H1 (cell line): ENCODE data around the gene SLFN12. TPM values are rescaled to one million over a fixed set of nuclear protein-coding genes. Genes with fewer than 3 reads are reported as not detected.

Source experiments
- CTCF ChIA-PET: fragments of 300-600 bp; sonication (Branson Sonifier 250); formaldehyde crosslinking; loops from one replicate; lab custom pipeline; 2021; ENCODE audit not compliant: partially characterized antibody; lab: Charles Lee
- POLR2A ChIA-PET: fragments of 300-600 bp; sonication (Branson Sonifier 250); formaldehyde crosslinking; loops from one replicate; lab custom pipeline; 2021; ENCODE audit warnings: inconsistent platforms; ENCODE audit not compliant: partially characterized antibody; lab: Charles Lee
- DNase-seq, 2 experiments: peaks; one replicate each; pipeline versions ENCODE4 v3.0.0 to v3.0.0-alpha.2; 2010 to 2022; ENCODE audit warnings: low spot score in 2 of 2, low read depth in 1 of 2, mixed read lengths in 1 of 2
- FAIRE-seq: peaks from 2 replicates; lab custom pipeline; 2011; peaks lifted over from hg19 to GRCh38; lab: Jason Lieb, UNC
- H2AFZ ChIP-seq: 2 replicates; pipeline ENCODE4 v1.8.1; 2012; ENCODE audit warnings: low read length, inconsistent platforms
- H2AK5ac ChIP-seq: 2 replicates; pipeline ENCODE4 v1.6.1; 2013; ENCODE audit warnings: low read depth, low read length
- H2BK120ac ChIP-seq: replicated peaks from 2 replicates; pipeline ENCODE3; 2013; ENCODE audit warnings: low read depth, low read length, inconsistent platforms
- H2BK12ac ChIP-seq: 2 replicates; pipeline ENCODE4 v1.6.1; 2013; ENCODE audit warnings: low read depth, low read length
- H2BK15ac ChIP-seq: 2 replicates; pipeline ENCODE4 v1.6.1; 2013; ENCODE audit warnings: low read length
- H2BK20ac ChIP-seq: 2 replicates; pipeline ENCODE4 v1.6.1; 2013; ENCODE audit warnings: low read length
- H2BK5ac ChIP-seq: 2 replicates; pipeline ENCODE4 v1.6.1; 2013; ENCODE audit warnings: low read depth, low read length
- H3K14ac ChIP-seq: 2 replicates; pipeline ENCODE4 v1.6.1; 2013; ENCODE audit warnings: inconsistent platforms; ENCODE audit not compliant: insufficient read length
- H3K18ac ChIP-seq: 2 replicates; pipeline ENCODE4 v1.6.1; 2013; ENCODE audit warnings: low read length; ENCODE audit errors: extremely low read depth
- H3K23ac ChIP-seq: 2 replicates; pipeline ENCODE4 v1.6.1; 2013; ENCODE audit warnings: inconsistent platforms; ENCODE audit not compliant: insufficient read length
- H3K23me2 ChIP-seq: 2 replicates; pipeline ENCODE4 v1.6.1; 2013; ENCODE audit warnings: low read depth, low read length
- H3K27ac ChIP-seq: 2 replicates; pipeline ENCODE4 v1.6.1; 2011; ENCODE audit warnings: low read depth, low read length, inconsistent platforms
- H3K27me3 ChIP-seq, 4 experiments: replicated peaks in 1 of 4; 1 replicate in 1 of 4; 2 replicates in 3 of 4; pipeline versions ENCODE4 v1.6.1 to v1.8.1; 2011 to 2013; ENCODE audit warnings: low read length in 3 of 4, mild to moderate bottlenecking in 3 of 4, inconsistent platforms in 2 of 4, mixed read lengths in 2 of 4, moderate library complexity in 1 of 4; ENCODE audit not compliant: control insufficient read depth in 3 of 4, insufficient read depth in 3 of 4; ENCODE audit errors: extremely low read depth in 1 of 4
- H3K36me3 ChIP-seq, 4 experiments: 2 replicates each; pipeline versions ENCODE4 v1.6.1 to v1.8.1; 2011 to 2013; ENCODE audit warnings: mild to moderate bottlenecking in 4 of 4, low read length in 3 of 4, moderate library complexity in 2 of 4, control low read depth in 1 of 4, inconsistent platforms in 1 of 4; ENCODE audit not compliant: insufficient read depth in 4 of 4, control insufficient read depth in 2 of 4
- H3K4ac ChIP-seq: replicated peaks from 2 replicates; pipeline ENCODE3; 2013; ENCODE audit warnings: low read length, low read depth, mixed read lengths, inconsistent platforms; ENCODE audit not compliant: insufficient read length
- H3K4me1 ChIP-seq, 4 experiments: replicated peaks in 1 of 4; 1 replicate in 1 of 4; 2 replicates in 3 of 4; pipeline versions ENCODE4 v1.6.1 to v1.8.1; 2011 to 2013; ENCODE audit warnings: low read length in 3 of 4, inconsistent platforms in 2 of 4, mixed read lengths in 1 of 4; ENCODE audit not compliant: insufficient read depth in 4 of 4, control insufficient read depth in 3 of 4
- H3K4me2 ChIP-seq, 2 experiments: 2 replicates each; pipeline versions ENCODE4 v1.6.1 to v1.8.1; 2011 to 2013; ENCODE audit warnings: low read depth in 2 of 2, low read length in 2 of 2, control low read depth in 1 of 2, inconsistent platforms in 1 of 2, mild to moderate bottlenecking in 1 of 2; ENCODE audit not compliant: insufficient read depth in 1 of 2
- H3K4me3 ChIP-seq, 4 experiments: fragments of 200-600, 300-600 bp in 1 of 4; sonication (generic), shearing (Covaris generic), sonication (Bioruptor Twin) in 1 of 4; 2 replicates each; pipeline versions ENCODE4 v1.5.1 to v1.8.1; 2011 to 2016; ENCODE audit warnings: low read length in 4 of 4, low read depth in 3 of 4, control low read depth in 2 of 4, inconsistent platforms in 2 of 4, mild to moderate bottlenecking in 2 of 4, mixed read lengths in 1 of 4, moderate library complexity in 1 of 4; ENCODE audit not compliant: insufficient read depth in 2 of 4; ENCODE audit errors: extremely low read depth in 1 of 4
- H3K56ac ChIP-seq: replicated peaks from 2 replicates; pipeline ENCODE3; 2013; ENCODE audit warnings: low read depth, mild to moderate bottlenecking, mixed read lengths, low read length, inconsistent platforms; ENCODE audit not compliant: insufficient read length
- H3K79me1 ChIP-seq: 2 replicates; pipeline ENCODE4 v1.6.1; 2013; ENCODE audit warnings: low read depth, low read length, control low read depth
- H3K79me2 ChIP-seq, 2 experiments: 2 replicates each; pipeline versions ENCODE4 v1.6.1 to v1.8.1; 2012 to 2013; ENCODE audit warnings: low read length in 2 of 2, mild to moderate bottlenecking in 2 of 2, inconsistent platforms in 1 of 2; ENCODE audit not compliant: insufficient read depth in 2 of 2, control insufficient read depth in 1 of 2
- H3K9ac ChIP-seq, 4 experiments: replicated peaks in 1 of 4; 1 replicate in 1 of 4; 2 replicates in 3 of 4; pipeline versions ENCODE4 v1.6.1 to v1.8.1; 2011 to 2013; ENCODE audit warnings: low read depth in 3 of 4, low read length in 3 of 4, control low read depth in 2 of 4, mild to moderate bottlenecking in 2 of 4, moderate library complexity in 2 of 4, inconsistent platforms in 1 of 4; ENCODE audit errors: extremely low read depth in 1 of 4
- H3K9me3 ChIP-seq, 2 experiments: 2 replicates each; pipeline versions ENCODE4 v1.6.1 to v1.8.1; 2012 to 2013; ENCODE audit warnings: mild to moderate bottlenecking in 2 of 2, moderate library complexity in 2 of 2, control low read depth in 1 of 2, inconsistent platforms in 1 of 2, low read depth in 1 of 2, low read length in 1 of 2, mixed read lengths in 1 of 2; ENCODE audit not compliant: insufficient read depth in 2 of 2
- H4K20me1 ChIP-seq, 2 experiments: replicated peaks in 1 of 2; 2 replicates each; pipeline versions ENCODE3 to v1.8.1; 2011 to 2013; ENCODE audit warnings: inconsistent platforms in 2 of 2, low read length in 2 of 2, mild to moderate bottlenecking in 1 of 2; ENCODE audit not compliant: insufficient read depth in 2 of 2, control insufficient read depth in 1 of 2
- H4K5ac ChIP-seq: 2 replicates; pipeline ENCODE4 v1.6.1; 2013; ENCODE audit warnings: low read length, low read depth, mixed read lengths, inconsistent platforms; ENCODE audit not compliant: insufficient read length
- H4K8ac ChIP-seq: 2 replicates; pipeline ENCODE4 v1.8.0; 2013; ENCODE audit warnings: mild to moderate bottlenecking, moderate library complexity, low read length, inconsistent platforms; ENCODE audit not compliant: insufficient read depth; ENCODE audit errors: extremely low read depth
- H4K91ac ChIP-seq: replicated peaks from 2 replicates; pipeline ENCODE3; 2013; ENCODE audit warnings: low read length, mixed read lengths, inconsistent platforms; ENCODE audit not compliant: insufficient read length
- CBX8 ChIP-seq: fragments of 300-800, 300-1000 bp; sonication (generic); IDR thresholded peaks from 2 replicates; pipeline ENCODE4 v1.7.1; 2016; ENCODE audit warnings: low read depth, low read length, borderline replicate concordance
- EP300 ChIP-seq, 2 experiments: IDR thresholded peaks; 1 replicate in 1 of 2; 2 replicates in 1 of 2; pipeline ENCODE4 v1.6.1; 2011 to 2012; ENCODE audit warnings: low read depth in 2 of 2, low read length in 2 of 2, mild to moderate bottlenecking in 2 of 2, borderline replicate concordance in 1 of 2, inconsistent platforms in 1 of 2, moderate library complexity in 1 of 2
- GABPA ChIP-seq: IDR thresholded peaks from 2 replicates; pipeline ENCODE4 v1.6.1; 2011; ENCODE audit warnings: mild to moderate bottlenecking, low read length, moderate library complexity, borderline replicate concordance; ENCODE audit not compliant: insufficient read depth
- HDAC6 ChIP-seq: IDR thresholded peaks from one replicate; pipeline ENCODE4 v1.7.1; 2012; ENCODE audit warnings: low read depth, mild to moderate bottlenecking, inconsistent platforms, low read length, moderate library complexity
- JUN ChIP-seq: IDR thresholded peaks from 2 replicates; pipeline ENCODE4 v1.6.1; 2011; ENCODE audit warnings: low read depth, mild to moderate bottlenecking, improper control_type of control experiment, low read length
- NANOG ChIP-seq: IDR thresholded peaks from 2 replicates; pipeline ENCODE4 v1.6.1; 2011; ENCODE audit warnings: low read length, low read depth, mild to moderate bottlenecking, inconsistent platforms; ENCODE audit not compliant: insufficient read depth, poor library complexity, severe bottlenecking
- RAD21 ChIP-seq, 2 experiments: IDR thresholded peaks in 1 of 2; conservative IDR thresholded peaks in 1 of 2; 2 replicates each; pipeline ENCODE4 v1.6.1; 2011; ENCODE audit warnings: low read depth in 2 of 2, low read length in 2 of 2, improper control_type of control experiment in 1 of 2, inconsistent platforms in 1 of 2, mild to moderate bottlenecking in 1 of 2, moderate library complexity in 1 of 2
- RFX5 ChIP-seq: IDR thresholded peaks from 2 replicates; pipeline ENCODE4 v1.6.1; 2011; ENCODE audit warnings: low read depth, low read length, improper control_type of control experiment, borderline replicate concordance
- SIRT6 ChIP-seq: IDR thresholded peaks from one replicate; pipeline ENCODE4 v1.7.1; 2012; ENCODE audit warnings: low read length, inconsistent platforms
- SP2 ChIP-seq: IDR thresholded peaks from 2 replicates; pipeline ENCODE4 v1.6.1; 2012; ENCODE audit warnings: mild to moderate bottlenecking, low read length, inconsistent platforms
- TAF1 ChIP-seq: IDR thresholded peaks from 2 replicates; pipeline ENCODE4 v1.6.1; 2011; ENCODE audit warnings: mild to moderate bottlenecking, low read depth, low read length
- USF2 ChIP-seq: IDR thresholded peaks from 2 replicates; pipeline ENCODE4 v1.6.1; 2011; ENCODE audit warnings: low read length, improper control_type of control experiment
- WGBS, 2 experiments: shearing (Covaris generic) in 1 of 2; methylation state at CpG; one replicate each; pipeline versions ENCODE4 v1.1.6 to v1.1.7; 2013 to 2015; ENCODE audit warnings: low lambda C conversion rate in 2 of 2, mixed read lengths in 2 of 2, inconsistent platforms in 1 of 2, low coverage in 1 of 2, missing lambda C conversion rate in 1 of 2; ENCODE audit not compliant: insufficient replicate concordance in 2 of 2, insufficient coverage in 1 of 2, insufficient read length in 1 of 2; ENCODE audit errors: extremely low coverage in 1 of 2, missing lambda C conversion rate in 1 of 2; 5-methylcytosine and 5-hydroxymethylcytosine counted together
- polyA plus RNA-seq, 7 experiments: library from polyadenylated mRNA; depleted of rRNA in 3 of 7; stranded (reverse) in 5 of 7; unstranded in 2 of 7; fragments of >200 nt in 5 of 7; fragments of 200-250 nt in 2 of 7; gene quantifications; 1 replicate in 5 of 7; 2 replicates in 1 of 7; 4 replicates in 1 of 7; pipeline versions ENCODE4 v1.2.1 to v1.2.3, GENCODE V29; 2011 to 2013; ENCODE audit warnings: missing spikeins in 2 of 7, mixed read lengths in 2 of 7
- total RNA-seq: library from RNA; stranded (reverse); fragmentation: NEBNext Ultra II Directional; extraction: Animal tissue kit (Norgen Biotek cat#: 25700); gene quantifications from 2 replicates; pipeline ENCODE4 v1.2.1, GENCODE V29; 2021

Gene SLFN12
- total and polyA plus RNA-seq, 2 of the 8 experiments (the other 6 are each of a cell fraction or from before 2014, with no cell fraction given): 1.6 to 10.7 TPM

GRCh38 chr17:35361027-35361426 is 71.3 kb downstream of the SLFN12 start:
- no peak overlapping the region for H3K27ac ChIP-seq
- no peak overlapping the region for H4K8ac ChIP-seq
- H2AK5ac ChIP-seq: no peak overlapping the region
- H3K9me3 ChIP-seq: no peaks in the 10 kb centered on the region
- H3K79me2 ChIP-seq: no peaks in the 10 kb centered on the region
- peaks cover 0 to 5% (median 0%) of the 10 kb centered on the region in 4 experiments; a peak in 1 of 7 replicates for H3K27me3 ChIP-seq
- H2BK12ac ChIP-seq: no peak overlapping the region
- no peak overlapping the region for H3K4ac ChIP-seq
- FAIRE-seq (no peak), DNase-seq (no peak)
- H3K23ac ChIP-seq: no peak overlapping the region
- no peak overlapping the region for H2BK15ac ChIP-seq
- H3K14ac ChIP-seq: no peak overlapping the region
- H4K91ac ChIP-seq: no peak overlapping the region
- H3K18ac ChIP-seq: no peak overlapping the region
- no peak overlapping the region for H3K4me2 ChIP-seq
- no peak overlapping the region for H4K5ac ChIP-seq
- H2BK5ac ChIP-seq: no peak overlapping the region
- H3K36me3 ChIP-seq: no peaks in the 10 kb centered on the region
- CTCF ChIA-PET: no interaction called here
- H2BK20ac ChIP-seq: no peak overlapping the region
- no peaks in the 10 kb centered on the region for H3K4me1 ChIP-seq
- no peak overlapping the region for H3K4me3 ChIP-seq
- H4K20me1 ChIP-seq: no peaks in the 10 kb centered on the region
- H3K23me2 ChIP-seq: no peaks in the 10 kb centered on the region; the same call in 1 of the 2 replicates
- no peak overlapping the region for H3K56ac ChIP-seq
- POLR2A ChIA-PET: no interaction called here
- H3K9ac ChIP-seq: no peak overlapping the region
- no peaks in the 10 kb centered on the region for H3K79me1 ChIP-seq
- 82% methylated on average over 1 of the region's 1 CpG; no CpG with 5 or more reads in 1 of the 2 experiments for WGBS, 2 experiments
- H2BK120ac ChIP-seq: no peak overlapping the region
- no peak overlapping the region for H2AFZ ChIP-seq
- TF ChIP-seq RFX5: no peak
- no peak for TF ChIP-seq NANOG
- TF ChIP-seq SP2: no peak
- TF ChIP-seq GABPA: no peak
- no peak for TF ChIP-seq HDAC6
- no peak for TF ChIP-seq EP300 (IDR thresholded peaks at IDR 0.05; ENCODE audit: borderline replicate concordance in 1 of 2, low read depth in 2 of 2, low read length in 2 of 2)
- no peak for TF ChIP-seq CBX8
- TF ChIP-seq JUN: no peak
- TF ChIP-seq SIRT6: no peak
- no peak for TF ChIP-seq USF2
- no peak for TF ChIP-seq RAD21 (IDR thresholded peaks at IDR 0.05 in 1 of 2, conservative IDR thresholded peaks at IDR 0.05 in 1 of 2; ENCODE audit: low read depth in 2 of 2, low read length in 2 of 2)
- no peak for TF ChIP-seq TAF1
